Pancreas (tissue), 10 donors: ENCODE data around the gene ZNF638. TPM values are rescaled to one million over a fixed set of nuclear protein-coding genes. Genes with fewer than 3 reads are reported as not detected.

Source experiments
- ATAC-seq, 4 donors: fragments of 200-7000 bp; cut with Tn5 transposase; one replicate each; pipeline versions ENCODE4 v1.8.0 to v1.9.1; 2020; ENCODE audit warnings: mild to moderate bottlenecking in 4 of 4, moderate library complexity in 4 of 4
- DNase-seq, 6 donors: peaks; one replicate each; pipeline ENCODE4 v3.0.0-alpha.2; 2020
- FAIRE-seq: peaks from 2 replicates; lab custom pipeline; 2012; peaks lifted over from hg19 to GRCh38; lab: Jason Lieb, UNC
- H3K27ac ChIP-seq, 4 donors: fragments of 200-600 bp; sonication (generic); 1 replicate in 3 of 4; 2 replicates in 1 of 4; pipeline versions ENCODE4 v1.5.0 to v1.8.0; 2020
- H3K27me3 ChIP-seq, 4 donors: fragments of 200-600 bp; one replicate each; pipeline ENCODE4 v1.8.0; 2021
- H3K36me3 ChIP-seq, 3 donors: fragments of 200-600 bp; sonication (generic) in 1 of 3; one replicate each; pipeline versions ENCODE4 v1.5.0 to v1.8.0; 2020 to 2021
- H3K4me1 ChIP-seq, 3 donors: fragments of 200-600 bp; one replicate each; pipeline ENCODE4 v1.8.0; 2021
- H3K4me3 ChIP-seq, 4 donors: fragments of 200-600 bp; sonication (generic) in 2 of 4; one replicate each; pipeline versions ENCODE4 v1.5.0 to v1.8.0; 2020 to 2021
- H3K9me3 ChIP-seq, 4 donors: fragments of 200-600 bp; one replicate each; pipeline ENCODE4 v1.8.0; 2021
- CTCF ChIP-seq, 4 donors: fragments of 200-600 bp; sonication (generic) in 3 of 4; IDR thresholded peaks; one replicate each; pipeline versions ENCODE4 v1.5.0 to v1.8.0; 2021; ENCODE audit warnings: antibody characterized with exemption in 4 of 4
- WGBS, 2 donors: extraction: QIAGEN DNeasy Blood & Tissue Kit; methylation state at CpG; one replicate each; pipeline ENCODE4 v1.1.7; 2013; 5-methylcytosine and 5-hydroxymethylcytosine counted together
- intact Hi-C, 3 donors: fragments of 100-400 bp; cut with DNase I; formaldehyde crosslinking; loops; one replicate each; pipeline versions ENCODE4 v1.11.1 to v1.14.2; 2022
- polyA plus RNA-seq, 2 donors: library from polyadenylated mRNA; stranded (reverse); fragments of 200-250 nt; gene quantifications; one replicate each; pipeline ENCODE4 v1.2.3, GENCODE V29; 2013
- total RNA-seq, 6 donors: library from RNA; stranded (reverse); fragmentation: NEBNext Ultra II Directional in 4 of 6; extraction: Animal tissue kit (Norgen Biotek cat#: 25700) in 4 of 6; gene quantifications; one replicate each; pipeline versions ENCODE4 v1.2.1 to v1.2.4, GENCODE V29; 2021 to 2023
- donor health status: healthy with polysubstance abuse.
- donor health status: DM: no; HTN: no; CAD: no; lungs with moderate emphysema.
- donor health status: DM: no; HTN: no; CAD: no.
- donor health status: control.
- donor health status: control.
- donor health status: Bipolar disorder and iron deficiency.
- donor health status: DM: yes; HTN: yes; CAD: no.
- donor health status: DM: no; HTN: no; CAD: no.
- donor health status: DM: no; HTN: no; CAD: no.
- donor health status: DM: yes; HTN: yes; CAD: no.

Gene ZNF638
- total and polyA plus RNA-seq, 8 donors, result 35.4 to 117 (median 52.7) TPM

- Histone ChIP-seq H3K9me3 (no peaks in the 10 kb centered on the region), H3K36me3 (peaks cover 0 to 41% (median 13%) of the 10 kb centered on the region in 3 donors), H3K27ac (no peak overlapping the region), H3K27me3 (no peaks in the 10 kb centered on the region), H3K4me1 (no peaks in the 10 kb centered on the region), H3K4me3 (no peak overlapping the region)
- TF ChIP-seq CTCF (IDR thresholded peaks at IDR 0.05), result no peak
- 34% methylated on average over 1 of the region's 1 CpG for WGBS, 2 donors
- DNase-seq (no peak), FAIRE-seq (peak; percentile 34), ATAC-seq (peak in 1 of 4 donors; percentile 50)
- intact Hi-C loops, result no loop called here
These were observed 53.4 kb downstream of the ZNF638 start for GRCh38 chr2:71385012-71385411.

GRCh38 chr2:71388214-71388613 lies 56.6 kb downstream of the ZNF638 start:
- 91 to 94% methylated on average over 16 of the region's 16 CpGs for WGBS, 2 donors
- DNase-seq, result no peak
- H3K27me3 ChIP-seq, result no peaks in the 10 kb centered on the region
- intact Hi-C loops, result no loop called here
- TF ChIP-seq CTCF (IDR thresholded peaks at IDR 0.05), result no peak
- H3K4me3 ChIP-seq, result no peak overlapping the region
- peaks cover 0 to 26% (median 9%) of the 10 kb centered on the region in 3 donors for H3K36me3 ChIP-seq
- no peak for ATAC-seq
- no peaks in the 10 kb centered on the region for H3K4me1 ChIP-seq
- H3K27ac ChIP-seq, result no peak overlapping the region
- no peak for FAIRE-seq
- no peaks in the 10 kb centered on the region for H3K9me3 ChIP-seq

GRCh38 chr2:71389384-71390072 lies 57.9 kb downstream of the ZNF638 start:
- FAIRE-seq, result no peak
- no peak for DNase-seq
- Histone ChIP-seq H3K27me3 (no peaks in the 10 kb centered on the region), H3K9me3 (no peaks in the 10 kb centered on the region), H3K4me1 (no peaks in the 10 kb centered on the region), H3K4me3 (no peak overlapping the region), H3K27ac (no peak overlapping the region), H3K36me3 (peaks cover 3 to 38% (median 11%) of the 10 kb centered on the region in 3 donors)
- intact Hi-C loops, result no loop called here
- no peak for TF ChIP-seq CTCF (IDR thresholded peaks at IDR 0.05)
- 97 to 98% methylated on average over 12 of the region's 12 CpGs for WGBS, 2 donors
- no peak for ATAC-seq

- Histone ChIP-seq H3K36me3 (peaks cover 3 to 38% (median 14%) of the 10 kb centered on the region in 3 donors), H3K4me1 (no peaks in the 10 kb centered on the region), H3K4me3 (no peak overlapping the region), H3K27ac (no peak overlapping the region), H3K27me3 (no peaks in the 10 kb centered on the region), H3K9me3 (no peaks in the 10 kb centered on the region)
- no peak for TF ChIP-seq CTCF (IDR thresholded peaks at IDR 0.05)
- ATAC-seq, result no peak
- FAIRE-seq, result no peak
- no peak for DNase-seq
- intact Hi-C loops, result no loop called here
- 95 to 97% methylated on average over 8 of the region's 8 CpGs for WGBS, 2 donors
These were observed 61.6 kb downstream of the ZNF638 start for GRCh38 chr2:71393216-71393615.

- Histone ChIP-seq H3K27ac (no peak overlapping the region), H3K9me3 (no peaks in the 10 kb centered on the region), H3K36me3 (peaks cover 3 to 41% (median 5%) of the 10 kb centered on the region in 3 donors), H3K4me1 (no peaks in the 10 kb centered on the region), H3K27me3 (no peaks in the 10 kb centered on the region), H3K4me3 (no peak overlapping the region)
- ATAC-seq (no peak), DNase-seq (no peak), FAIRE-seq (no peak)
- 85 to 87% methylated on average over 10 of the region's 10 CpGs for WGBS, 2 donors
- intact Hi-C loops, result no loop called here
- no peak for TF ChIP-seq CTCF (IDR thresholded peaks at IDR 0.05)
These were observed 63.9 kb downstream of the ZNF638 start for GRCh38 chr2:71395471-71395870.
